Left lung (tissue), 10 donors: ENCODE data around the gene CDCA5. TPM values are rescaled to one million over a fixed set of nuclear protein-coding genes. Genes with fewer than 3 reads are reported as not detected.
A peak's percentile ranks its signal among the peaks of the same experiment; 100 is the strongest.

Source experiments
- ATAC-seq: fragments of 200-7000 bp; cut with Tn5 transposase; one replicate; pipeline ENCODE4 v1.9.1; 2020; ENCODE audit warnings: moderate library complexity
- DNase-seq, 4 donors: peaks; one replicate each; pipeline ENCODE4 v3.0.0-alpha.2; 2013 to 2020
- H3K27ac ChIP-seq, 2 donors: fragments of 200-600 bp; sonication (generic) in 1 of 2; one replicate each; pipeline versions ENCODE4 v1.5.0 to v1.8.0; 2020 to 2021
- H3K27me3 ChIP-seq, 2 donors: fragments of 200-600 bp; sonication (generic) in 1 of 2; one replicate each; pipeline versions ENCODE4 v1.5.0 to v1.8.0; 2020 to 2021
- H3K36me3 ChIP-seq, 2 donors: fragments of 200-600 bp; sonication (generic) in 1 of 2; one replicate each; pipeline versions ENCODE4 v1.5.0 to v1.8.0; 2020 to 2021
- H3K4me1 ChIP-seq, 2 donors: fragments of 200-600 bp; one replicate each; pipeline ENCODE4 v1.8.0; 2021
- H3K4me3 ChIP-seq, 2 donors: fragments of 200-600 bp; sonication (generic) in 1 of 2; one replicate each; pipeline versions ENCODE4 v1.5.0 to v1.8.0; 2020 to 2021; ENCODE audit warnings: mild to moderate bottlenecking in 1 of 2
- H3K9me3 ChIP-seq, 2 donors: fragments of 200-600 bp; sonication (generic) in 1 of 2; one replicate each; pipeline versions ENCODE4 v1.5.0 to v1.8.0; 2020 to 2021
- intact Hi-C, 2 donors: fragments of 100-400 bp; cut with DNase I; formaldehyde crosslinking; loops; one replicate each; pipeline versions ENCODE4 v1.11.2 to v1.14.2; 2022
- polyA plus RNA-seq, 6 donors: library from polyadenylated mRNA; unstranded; fragments of 120-200 nt; gene quantifications; one replicate each; pipeline ENCODE4 v1.2.1, GENCODE V29; 2013; ENCODE audit not compliant: insufficient read length in 6 of 6
- total RNA-seq, 2 donors: library from RNA; stranded (reverse); fragmentation: NEBNext Ultra II Directional; extraction: Animal tissue kit (Norgen Biotek cat#: 25700); gene quantifications; one replicate each; pipeline ENCODE4 v1.2.1, GENCODE V29; 2021
- TF ChIP-seq, protein P1 (sequence below), 2 donors: fragments of 200-600 bp; sonication (generic) in 1 of 2; IDR thresholded peaks; one replicate each; pipeline versions ENCODE4 v1.5.0 to v1.8.0; 2021; ENCODE audit warnings: antibody characterized with exemption in 2 of 2
- donor health status: DM: no; HTN: yes; CAD: no.
- donor health status: DM: no; HTN: no; CAD: no.

The CDCA5 gene
- total and polyA plus RNA-seq, 8 donors: 7.1 to 27.9 (median 14.5) TPM

DNA sequence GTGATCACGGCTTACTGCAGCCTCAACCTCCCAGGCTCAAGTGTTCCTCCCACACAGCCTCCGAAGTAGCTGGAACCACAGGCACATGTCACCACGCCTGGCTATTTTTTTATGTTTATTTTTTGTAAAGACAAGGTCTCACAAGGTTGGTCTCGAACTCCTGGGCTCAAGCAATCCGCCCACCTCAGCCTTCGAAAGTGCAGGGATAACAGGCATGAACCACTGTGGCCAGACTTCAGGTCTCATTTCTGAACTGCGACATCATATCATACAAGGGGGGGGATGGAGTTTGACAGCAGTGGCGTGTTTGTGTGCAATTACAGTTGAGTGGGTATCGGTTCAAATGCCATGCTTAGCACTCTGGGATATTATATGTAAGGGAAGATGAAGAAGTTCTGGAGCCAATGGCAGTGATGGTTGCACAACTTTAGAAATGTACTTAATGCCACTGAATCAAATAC is 32.4 kb downstream of the CDCA5 start:
- Histone ChIP-seq H3K27me3 (no peaks in the 10 kb centered on the region), H3K9me3 (no peaks in the 10 kb centered on the region), H3K36me3 (no peaks in the 10 kb centered on the region), H3K4me3 (no peak overlapping the region), H3K27ac (no peak overlapping the region), H3K4me1 (peaks cover 0 to 18% of the 10 kb centered on the region in 2 donors)
- no peak for DNase-seq
- no peak for ATAC-seq
- TF ChIP-seq, protein P1, sequence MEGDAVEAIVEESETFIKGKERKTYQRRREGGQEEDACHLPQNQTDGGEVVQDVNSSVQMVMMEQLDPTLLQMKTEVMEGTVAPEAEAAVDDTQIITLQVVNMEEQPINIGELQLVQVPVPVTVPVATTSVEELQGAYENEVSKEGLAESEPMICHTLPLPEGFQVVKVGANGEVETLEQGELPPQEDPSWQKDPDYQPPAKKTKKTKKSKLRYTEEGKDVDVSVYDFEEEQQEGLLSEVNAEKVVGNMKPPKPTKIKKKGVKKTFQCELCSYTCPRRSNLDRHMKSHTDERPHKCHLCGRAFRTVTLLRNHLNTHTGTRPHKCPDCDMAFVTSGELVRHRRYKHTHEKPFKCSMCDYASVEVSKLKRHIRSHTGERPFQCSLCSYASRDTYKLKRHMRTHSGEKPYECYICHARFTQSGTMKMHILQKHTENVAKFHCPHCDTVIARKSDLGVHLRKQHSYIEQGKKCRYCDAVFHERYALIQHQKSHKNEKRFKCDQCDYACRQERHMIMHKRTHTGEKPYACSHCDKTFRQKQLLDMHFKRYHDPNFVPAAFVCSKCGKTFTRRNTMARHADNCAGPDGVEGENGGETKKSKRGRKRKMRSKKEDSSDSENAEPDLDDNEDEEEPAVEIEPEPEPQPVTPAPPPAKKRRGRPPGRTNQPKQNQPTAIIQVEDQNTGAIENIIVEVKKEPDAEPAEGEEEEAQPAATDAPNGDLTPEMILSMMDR (IDR thresholded peaks at IDR 0.05): no peak
- intact Hi-C loops: no loop called here

- Histone ChIP-seq H3K4me1 (peaks cover 11 to 41% of the 10 kb centered on the region in 2 donors), H3K4me3 (peak overlapping the region; percentile 47 to 54), H3K9me3 (no peaks in the 10 kb centered on the region), H3K27ac (peak overlapping the region in 1 of 2 donors; percentile 23), H3K36me3 (peaks cover 0 to 17% of the 10 kb centered on the region in 2 donors), H3K27me3 (no peaks in the 10 kb centered on the region)
- TF ChIP-seq, protein P1 (IDR thresholded peaks at IDR 0.05): no peak
- intact Hi-C loops: no loop called here
- ATAC-seq: peak; percentile 11
- DNase-seq: peak in 3 of 4 donors; percentile 13 to 87 (median 13)
These were observed 36.0 kb downstream of the CDCA5 start for GRCh38 chr11:65047581-65048422.

DNA sequence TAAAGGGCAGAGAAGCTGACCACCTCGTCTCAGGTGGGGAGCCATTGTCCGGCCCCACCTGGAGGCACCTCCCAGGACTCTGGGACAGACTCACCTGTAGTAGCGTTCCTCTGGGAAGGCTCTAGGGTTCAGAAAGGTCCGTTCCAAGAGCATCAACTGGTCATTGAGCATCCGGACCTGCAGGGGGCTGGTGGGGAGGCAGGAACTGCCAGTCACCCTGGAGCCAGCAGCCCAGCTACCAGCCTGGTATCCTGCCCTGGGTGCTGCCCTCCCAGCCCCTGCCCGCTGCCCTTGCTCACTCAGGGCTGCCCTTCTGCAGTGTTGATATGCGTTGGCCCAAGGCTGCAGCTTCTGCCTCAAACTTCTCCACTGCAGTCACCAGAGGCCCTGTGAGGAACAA is 38.1 kb downstream of the CDCA5 start:
- TF ChIP-seq, protein P1 (IDR thresholded peaks at IDR 0.05): no peak

DNA sequence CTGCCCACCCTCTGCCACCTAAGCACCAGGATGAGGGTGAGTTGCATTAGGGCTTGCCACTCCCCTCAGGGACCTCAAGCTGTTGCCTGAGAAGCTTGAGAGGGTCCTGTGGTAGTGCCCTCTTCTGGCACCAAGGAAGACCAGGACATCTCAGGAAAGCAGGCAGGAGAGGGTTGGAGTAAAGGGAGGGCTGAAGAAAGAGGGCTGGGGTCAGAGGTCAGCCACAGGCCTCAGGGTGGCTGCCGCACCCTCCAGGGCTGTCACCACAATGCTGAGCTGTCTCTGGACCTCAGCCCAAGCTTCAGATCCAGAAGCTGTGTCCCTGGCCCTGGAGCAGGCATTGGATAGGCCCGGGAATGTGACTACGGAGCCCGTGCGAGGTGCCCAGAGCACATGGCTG is 38.8 kb downstream of the CDCA5 start:
- TF ChIP-seq, protein P1 (IDR thresholded peaks at IDR 0.05): no peak
- ATAC-seq (no peak), DNase-seq (peak in 1 of 4 donors; percentile 31)
- Histone ChIP-seq H3K4me3 (no peak overlapping the region), H3K36me3 (peaks cover 0 to 17% of the 10 kb centered on the region in 2 donors), H3K27ac (no peak overlapping the region), H3K9me3 (no peaks in the 10 kb centered on the region), H3K4me1 (peaks cover 23 to 64% of the 10 kb centered on the region in 2 donors), H3K27me3 (no peaks in the 10 kb centered on the region)
- intact Hi-C loops: no loop called here

More for the DNA sequence above, 38.1 kb downstream of the CDCA5 start:
- intact Hi-C loops: no loop called here
- peaks cover 0 to 17% of the 10 kb centered on the region in 2 donors for H3K36me3 ChIP-seq
- H3K4me1 ChIP-seq: peaks cover 23 to 57% of the 10 kb centered on the region in 2 donors
- H3K27me3 ChIP-seq: no peaks in the 10 kb centered on the region
- ATAC-seq: no peak
- H3K4me3 ChIP-seq: no peak overlapping the region
- H3K27ac ChIP-seq: no peak overlapping the region
- H3K9me3 ChIP-seq: no peaks in the 10 kb centered on the region
- DNase-seq: peak in 1 of 4 donors; percentile 63

DNA sequence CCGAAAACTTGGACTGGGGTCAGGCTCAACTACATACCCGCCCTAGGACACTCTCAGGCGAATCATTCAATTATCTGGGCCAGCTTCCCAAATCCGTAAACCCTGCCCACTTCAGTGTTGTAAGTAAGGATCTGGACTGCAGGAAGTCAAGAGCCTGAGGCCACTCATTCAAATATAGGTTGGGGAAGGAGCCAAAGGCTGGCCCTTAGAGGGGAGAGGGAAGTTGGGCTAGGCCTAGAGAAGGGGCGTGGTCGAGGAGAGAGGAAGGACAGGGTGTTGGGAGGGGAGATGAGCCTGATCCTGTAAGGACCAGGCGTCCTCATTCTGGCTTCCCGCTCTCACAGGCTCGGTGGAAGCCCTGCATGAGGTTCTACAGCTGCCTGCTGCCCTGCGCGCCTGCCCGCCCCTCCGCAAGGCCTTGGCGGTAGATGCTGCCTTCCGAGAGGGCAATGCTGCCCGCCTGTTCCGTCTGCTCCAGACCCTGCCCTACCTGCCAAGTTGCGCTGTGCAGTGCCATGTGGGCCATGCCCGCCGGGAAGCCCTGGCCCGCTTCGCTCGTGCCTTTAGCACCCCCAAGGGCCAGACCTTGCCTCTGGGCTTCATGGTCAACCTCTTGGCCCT is 39.8 kb downstream of the CDCA5 start:
- intact Hi-C loops: no loop called here
- DNase-seq: peak in 3 of 4 donors; percentile 16 to 83 (median 77)
- Histone ChIP-seq H3K4me1 (peaks cover 23 to 68% of the 10 kb centered on the region in 2 donors), H3K36me3 (peaks cover 0 to 26% of the 10 kb centered on the region in 2 donors), H3K4me3 (no peak overlapping the region), H3K27ac (peak overlapping the region; percentile 26 to 61), H3K9me3 (no peaks in the 10 kb centered on the region), H3K27me3 (no peaks in the 10 kb centered on the region)
- peak; percentile 40 for ATAC-seq
- TF ChIP-seq, protein P1 (IDR thresholded peaks at IDR 0.05): no peak
